Measurements from ENCODE around the gene ATXN1.
A peak's percentile ranks its signal among the peaks of the same experiment; 100 is the strongest.

ATXN1 gene

GRCh38 chr6:16803294-16804200, 42.3 kb upstream of the ATXN1 start (continued):
- TF ChIP-seq ZNF629 (tag by site-specific recombination; IDR thresholded peaks at IDR 0.05) (peak; percentile 62), ZNF248 (tag by site-specific recombination; IDR thresholded peaks at IDR 0.05) (no peak), ZSCAN16 (tag by site-specific recombination; IDR thresholded peaks at IDR 0.05) (peak; percentile 26; the same call in 1 of the 2 replicates), ZNF202 (tag by site-specific recombination; IDR thresholded peaks at IDR 0.05; ENCODE audit: borderline replicate concordance) (no peak), ZNF585B (tag by site-specific recombination; IDR thresholded peaks at IDR 0.05) (no peak), ZNF558 (tag by site-specific recombination; IDR thresholded peaks at IDR 0.05) (no peak), GLIS2 (tag by site-specific recombination; IDR thresholded peaks at IDR 0.05) (no peak), ZNF114 (tag by site-specific recombination; IDR thresholded peaks at IDR 0.05) (no peak), ZBTB17 (tag by site-specific recombination; IDR thresholded peaks at IDR 0.05) (no peak), ZNF391 (tag by site-specific recombination; IDR thresholded peaks at IDR 0.05; ENCODE audit: borderline replicate concordance, low read depth) (no peak), ZIC2 (tag by site-specific recombination; IDR thresholded peaks at IDR 0.05) (peak; percentile 9; the same call in 1 of the 2 replicates), SETDB1 (IDR thresholded peaks at IDR 0.05; ENCODE audit: insufficient read length, low read length) (no peak), ZNF677 (tag by site-specific recombination; IDR thresholded peaks at IDR 0.05) (no peak), KLF8 (tag by site-specific recombination; IDR thresholded peaks at IDR 0.05) (no peak), RBAK (tag by site-specific recombination; IDR thresholded peaks at IDR 0.05) (no peak), BCL6B (tag by site-specific recombination; IDR thresholded peaks at IDR 0.05) (no peak), ZNF175 (tag by site-specific recombination; IDR thresholded peaks at IDR 0.05) (no peak), BCL11B (tag by site-specific recombination; IDR thresholded peaks at IDR 0.05; ENCODE audit: low read depth) (no peak), ZNF19 (tag by site-specific recombination; IDR thresholded peaks at IDR 0.05; ENCODE audit: low read depth) (no peak), KLF1 (tag by site-specific recombination; IDR thresholded peaks at IDR 0.05) (no peak), ZNF433 (tag by site-specific recombination; IDR thresholded peaks at IDR 0.05; ENCODE audit: low read depth) (no peak), ZNF510 (tag by site-specific recombination; IDR thresholded peaks at IDR 0.05; ENCODE audit: insufficient replicate concordance) (no peak), ZNF404 (tag by site-specific recombination; IDR thresholded peaks at IDR 0.05) (no peak), ZNF514 (tag by site-specific recombination; IDR thresholded peaks at IDR 0.05) (no peak), KLF7 (tag by site-specific recombination; IDR thresholded peaks at IDR 0.05; ENCODE audit: borderline replicate concordance) (no peak), ZNF221 (tag by site-specific recombination; IDR thresholded peaks at IDR 0.05; ENCODE audit: borderline replicate concordance) (no peak)
- TF ChIP-seq, protein P1, sequence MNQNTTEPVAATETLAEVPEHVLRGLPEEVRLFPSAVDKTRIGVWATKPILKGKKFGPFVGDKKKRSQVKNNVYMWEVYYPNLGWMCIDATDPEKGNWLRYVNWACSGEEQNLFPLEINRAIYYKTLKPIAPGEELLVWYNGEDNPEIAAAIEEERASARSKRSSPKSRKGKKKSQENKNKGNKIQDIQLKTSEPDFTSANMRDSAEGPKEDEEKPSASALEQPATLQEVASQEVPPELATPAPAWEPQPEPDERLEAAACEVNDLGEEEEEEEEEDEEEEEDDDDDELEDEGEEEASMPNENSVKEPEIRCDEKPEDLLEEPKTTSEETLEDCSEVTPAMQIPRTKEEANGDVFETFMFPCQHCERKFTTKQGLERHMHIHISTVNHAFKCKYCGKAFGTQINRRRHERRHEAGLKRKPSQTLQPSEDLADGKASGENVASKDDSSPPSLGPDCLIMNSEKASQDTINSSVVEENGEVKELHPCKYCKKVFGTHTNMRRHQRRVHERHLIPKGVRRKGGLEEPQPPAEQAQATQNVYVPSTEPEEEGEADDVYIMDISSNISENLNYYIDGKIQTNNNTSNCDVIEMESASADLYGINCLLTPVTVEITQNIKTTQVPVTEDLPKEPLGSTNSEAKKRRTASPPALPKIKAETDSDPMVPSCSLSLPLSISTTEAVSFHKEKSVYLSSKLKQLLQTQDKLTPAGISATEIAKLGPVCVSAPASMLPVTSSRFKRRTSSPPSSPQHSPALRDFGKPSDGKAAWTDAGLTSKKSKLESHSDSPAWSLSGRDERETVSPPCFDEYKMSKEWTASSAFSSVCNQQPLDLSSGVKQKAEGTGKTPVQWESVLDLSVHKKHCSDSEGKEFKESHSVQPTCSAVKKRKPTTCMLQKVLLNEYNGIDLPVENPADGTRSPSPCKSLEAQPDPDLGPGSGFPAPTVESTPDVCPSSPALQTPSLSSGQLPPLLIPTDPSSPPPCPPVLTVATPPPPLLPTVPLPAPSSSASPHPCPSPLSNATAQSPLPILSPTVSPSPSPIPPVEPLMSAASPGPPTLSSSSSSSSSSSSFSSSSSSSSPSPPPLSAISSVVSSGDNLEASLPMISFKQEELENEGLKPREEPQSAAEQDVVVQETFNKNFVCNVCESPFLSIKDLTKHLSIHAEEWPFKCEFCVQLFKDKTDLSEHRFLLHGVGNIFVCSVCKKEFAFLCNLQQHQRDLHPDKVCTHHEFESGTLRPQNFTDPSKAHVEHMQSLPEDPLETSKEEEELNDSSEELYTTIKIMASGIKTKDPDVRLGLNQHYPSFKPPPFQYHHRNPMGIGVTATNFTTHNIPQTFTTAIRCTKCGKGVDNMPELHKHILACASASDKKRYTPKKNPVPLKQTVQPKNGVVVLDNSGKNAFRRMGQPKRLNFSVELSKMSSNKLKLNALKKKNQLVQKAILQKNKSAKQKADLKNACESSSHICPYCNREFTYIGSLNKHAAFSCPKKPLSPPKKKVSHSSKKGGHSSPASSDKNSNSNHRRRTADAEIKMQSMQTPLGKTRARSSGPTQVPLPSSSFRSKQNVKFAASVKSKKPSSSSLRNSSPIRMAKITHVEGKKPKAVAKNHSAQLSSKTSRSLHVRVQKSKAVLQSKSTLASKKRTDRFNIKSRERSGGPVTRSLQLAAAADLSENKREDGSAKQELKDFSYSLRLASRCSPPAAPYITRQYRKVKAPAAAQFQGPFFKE (tag by site-specific recombination; IDR thresholded peaks at IDR 0.05; ENCODE audit: borderline replicate concordance), result no peak
